CD14-positive monocyte (primary cell): ENCODE measurements around the gene TMEM120B. TPM values are rescaled to one million over a fixed set of nuclear protein-coding genes. Genes with fewer than 3 reads are reported as not detected.

Experiments
- DNase-seq, 3 donors: peaks; one replicate each; pipeline ENCODE4 v3.0.0-alpha.2; 2011 to 2022
- H2AFZ ChIP-seq: 2 replicates; pipeline ENCODE4 v1.6.0; 2012; ENCODE audit warnings: mild to moderate bottlenecking, low read depth, low read length, inconsistent platforms; ENCODE audit not compliant: insufficient read depth, poor library complexity, severe bottlenecking
- H3K27ac ChIP-seq, 2 donors: 1 replicate in 1 of 2; 2 replicates in 1 of 2; pipeline ENCODE4 v1.5.1; 2012 to 2013; ENCODE audit warnings: low read length in 2 of 2, control low read depth in 1 of 2, inconsistent platforms in 1 of 2, low read depth in 1 of 2, mild to moderate bottlenecking in 1 of 2
- H3K27me3 ChIP-seq, 2 donors: one replicate each; pipeline versions ENCODE4 v1.6.0 to v1.6.1; 2011 to 2013; ENCODE audit warnings: low read length in 2 of 2; ENCODE audit not compliant: control insufficient read depth in 2 of 2, insufficient read depth in 2 of 2
- H3K36me3 ChIP-seq, 2 donors: replicated peaks in 1 of 2; 1 replicate in 1 of 2; 2 replicates in 1 of 2; pipeline versions ENCODE4 v1.5.1 to v1.6.1; 2012 to 2013; ENCODE audit warnings: low read length in 2 of 2, control low read depth in 1 of 2, inconsistent platforms in 1 of 2, mild to moderate bottlenecking in 1 of 2; ENCODE audit not compliant: insufficient read depth in 2 of 2, control insufficient read depth in 1 of 2
- H3K4me1 ChIP-seq, 2 donors: 1 replicate in 1 of 2; 2 replicates in 1 of 2; pipeline versions ENCODE4 v1.5.1 to v1.6.1; 2012 to 2013; ENCODE audit warnings: low read length in 2 of 2, control low read depth in 1 of 2, inconsistent platforms in 1 of 2, mild to moderate bottlenecking in 1 of 2, moderate library complexity in 1 of 2; ENCODE audit not compliant: insufficient read depth in 2 of 2, control insufficient read depth in 1 of 2
- H3K4me2 ChIP-seq: replicated peaks from 2 replicates; pipeline ENCODE3; 2012; ENCODE audit warnings: low read length, moderate library complexity, mild to moderate bottlenecking; ENCODE audit not compliant: poor library complexity, severe bottlenecking; ENCODE audit errors: extremely low read depth
- H3K4me3 ChIP-seq, 3 experiments: fragments of 200-600 bp in 1 of 3; sonication (generic) in 1 of 3; replicated peaks in 1 of 3; 1 replicate in 2 of 3; 2 replicates in 1 of 3; pipeline ENCODE4 v1.5.1; 2011 to 2013; ENCODE audit warnings: low read length in 3 of 3, mild to moderate bottlenecking in 3 of 3, control low read depth in 2 of 3, low read depth in 2 of 3, inconsistent platforms in 1 of 3, moderate library complexity in 1 of 3
- H3K79me2 ChIP-seq: 2 replicates; pipeline ENCODE4 v1.6.0; 2012; ENCODE audit warnings: mild to moderate bottlenecking, control low read depth, inconsistent platforms, low read length, moderate library complexity; ENCODE audit not compliant: insufficient read depth
- H3K9ac ChIP-seq: 2 replicates; pipeline ENCODE4 v1.6.0; 2017; ENCODE audit warnings: low read length, mild to moderate bottlenecking; ENCODE audit not compliant: insufficient read depth, poor library complexity, severe bottlenecking
- H3K9me3 ChIP-seq, 2 donors: replicated peaks in 1 of 2; 1 replicate in 1 of 2; 2 replicates in 1 of 2; pipeline versions ENCODE4 v1.5.1 to v1.6.1; 2012 to 2013; ENCODE audit warnings: low read length in 2 of 2, control low read depth in 1 of 2; ENCODE audit not compliant: control insufficient read depth in 1 of 2, insufficient read depth in 1 of 2
- H4K20me1 ChIP-seq: 2 replicates; pipeline ENCODE4 v1.6.0; 2012; ENCODE audit warnings: mild to moderate bottlenecking, low read length, control low read depth, moderate library complexity; ENCODE audit not compliant: insufficient read depth
- H3K27ac Mint-ChIP-seq, 7 donors: one replicate each; pipeline ENCODE4 v1.8.0; 2020; ENCODE audit warnings: mild to moderate bottlenecking in 7 of 7, mixed read lengths in 7 of 7, moderate library complexity in 6 of 7, inconsistent platforms in 2 of 7
- H3K27me3 Mint-ChIP-seq, 3 donors: one replicate each; pipeline ENCODE4 v1.8.0; 2021 to 2022; ENCODE audit warnings: low read depth in 3 of 3, mild to moderate bottlenecking in 3 of 3, mixed read lengths in 3 of 3, moderate library complexity in 3 of 3, inconsistent platforms in 1 of 3
- H3K36me3 Mint-ChIP-seq, 2 donors: one replicate each; pipeline ENCODE4 v1.8.0; 2020; ENCODE audit warnings: mixed read lengths in 2 of 2, inconsistent platforms in 1 of 2, mild to moderate bottlenecking in 1 of 2
- H3K4me1 Mint-ChIP-seq: one replicate; pipeline ENCODE4 v1.8.0; 2020; ENCODE audit warnings: mild to moderate bottlenecking, mixed read lengths
- H3K4me3 Mint-ChIP-seq, 2 donors: one replicate each; pipeline ENCODE4 v1.8.0; 2020; ENCODE audit warnings: mild to moderate bottlenecking in 2 of 2, mixed read lengths in 2 of 2, moderate library complexity in 1 of 2
- H3K9me3 Mint-ChIP-seq, 7 donors: one replicate each; pipeline ENCODE4 v1.8.0; 2020 to 2022; ENCODE audit warnings: mixed read lengths in 7 of 7, mild to moderate bottlenecking in 6 of 7, moderate library complexity in 6 of 7, inconsistent platforms in 2 of 7
- WGBS: methylation state at CpG from one replicate; pipeline ENCODE4 v1.1.5; 2013; ENCODE audit warnings: missing lambda C conversion rate; ENCODE audit not compliant: insufficient coverage; 5-methylcytosine and 5-hydroxymethylcytosine counted together
- intact Hi-C, 2 donors: fragments of 100-400 bp; cut with micrococcal nuclease; formaldehyde crosslinking; loops; one replicate each; pipeline versions ENCODE4 v1.15.0 to v1.15.1; 2023
- polyA plus RNA-seq, 3 donors: library from polyadenylated mRNA; depleted of rRNA in 1 of 3; unstranded in 2 of 3; stranded (reverse) in 1 of 3; fragments of 300-500 nt in 2 of 3; fragments of >200 nt in 1 of 3; fragmentation: Illumina TruSeq in 2 of 3; gene quantifications; 1 replicate in 2 of 3; 2 replicates in 1 of 3; pipeline ENCODE4 v1.2.3, GENCODE V29; 2012 to 2021
- TF ChIP-seq, protein P1 (sequence below): fragments of 200-600 bp; IDR thresholded peaks from one replicate; pipeline ENCODE4 v1.8.0; 2022; ENCODE audit warnings: antibody characterized with exemption, mild to moderate bottlenecking

The TMEM120B gene
- polyA plus RNA-seq, 3 donors: 0.65 to 2.4 (median 1.1) TPM

DNA sequence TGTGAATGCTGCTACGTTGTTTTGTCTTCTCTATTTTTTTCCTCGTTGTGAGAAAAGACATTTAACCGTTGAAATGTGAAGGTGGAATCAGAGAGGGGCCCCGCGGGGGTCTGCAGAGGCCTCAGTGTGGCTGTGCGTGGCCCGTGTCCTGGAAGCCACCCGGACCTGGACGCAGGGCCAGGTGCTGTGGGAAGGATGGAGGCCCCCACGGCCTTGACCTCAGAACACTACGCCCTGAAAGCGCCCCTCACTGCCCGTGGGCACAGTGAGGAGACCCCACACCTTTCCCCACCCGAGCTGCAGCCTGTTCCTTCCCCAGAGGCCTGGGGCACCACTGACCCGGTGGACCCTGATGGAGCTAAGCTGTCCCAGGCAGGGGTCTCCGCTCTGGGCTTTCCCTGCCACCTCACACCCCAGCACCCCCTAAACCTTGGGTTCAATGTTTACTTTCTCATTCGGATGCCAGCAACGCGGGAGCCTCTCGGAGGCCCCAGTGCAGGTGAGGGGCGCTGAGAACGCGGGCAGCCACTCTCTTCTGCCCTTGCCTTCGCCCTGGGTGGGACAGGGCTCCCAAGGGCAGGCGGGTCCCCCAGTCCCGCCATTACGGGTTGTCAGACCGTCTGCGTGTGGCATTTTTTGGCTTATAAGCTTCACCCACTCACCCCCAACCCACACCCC, 118.2 kb downstream of the TMEM120B start:
- no peaks in the 10 kb centered on the region for H3K9me3 ChIP-seq

More for the DNA sequence above, 118.2 kb downstream of the TMEM120B start:
- Histone ChIP-seq H3K79me2 (peaks cover 8% of the 10 kb centered on the region), H3K4me2 (no peak overlapping the region), H3K4me3 (no peak overlapping the region), H3K27me3 (no peaks in the 10 kb centered on the region), H4K20me1 (peaks cover 70% of the 10 kb centered on the region), H3K27ac (no peak overlapping the region), H3K36me3 (peaks cover 61 to 70% of the 10 kb centered on the region in 2 donors), H3K4me1 (peaks cover 22 to 27% of the 10 kb centered on the region in 2 donors), H2AFZ (no peak overlapping the region), H3K9ac (no peak overlapping the region)
- WGBS: 97% methylated on average over 18 of the region's 29 CpGs
- no peak for DNase-seq
- Mint-ChIP-seq H3K27me3 (peaks cover 0 to 3% (median 1%) of the 10 kb centered on the region in 3 donors), H3K9me3 (no peaks in the 10 kb centered on the region), H3K27ac (no peak overlapping the region), H3K4me1 (peaks cover 30% of the 10 kb centered on the region), H3K4me3 (no peak overlapping the region), H3K36me3 (peaks cover 65 to 71% of the 10 kb centered on the region in 2 donors)
- TF ChIP-seq, protein P1, sequence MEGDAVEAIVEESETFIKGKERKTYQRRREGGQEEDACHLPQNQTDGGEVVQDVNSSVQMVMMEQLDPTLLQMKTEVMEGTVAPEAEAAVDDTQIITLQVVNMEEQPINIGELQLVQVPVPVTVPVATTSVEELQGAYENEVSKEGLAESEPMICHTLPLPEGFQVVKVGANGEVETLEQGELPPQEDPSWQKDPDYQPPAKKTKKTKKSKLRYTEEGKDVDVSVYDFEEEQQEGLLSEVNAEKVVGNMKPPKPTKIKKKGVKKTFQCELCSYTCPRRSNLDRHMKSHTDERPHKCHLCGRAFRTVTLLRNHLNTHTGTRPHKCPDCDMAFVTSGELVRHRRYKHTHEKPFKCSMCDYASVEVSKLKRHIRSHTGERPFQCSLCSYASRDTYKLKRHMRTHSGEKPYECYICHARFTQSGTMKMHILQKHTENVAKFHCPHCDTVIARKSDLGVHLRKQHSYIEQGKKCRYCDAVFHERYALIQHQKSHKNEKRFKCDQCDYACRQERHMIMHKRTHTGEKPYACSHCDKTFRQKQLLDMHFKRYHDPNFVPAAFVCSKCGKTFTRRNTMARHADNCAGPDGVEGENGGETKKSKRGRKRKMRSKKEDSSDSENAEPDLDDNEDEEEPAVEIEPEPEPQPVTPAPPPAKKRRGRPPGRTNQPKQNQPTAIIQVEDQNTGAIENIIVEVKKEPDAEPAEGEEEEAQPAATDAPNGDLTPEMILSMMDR: no peak
- intact Hi-C loops: no loop called here

Other genes starting within 250 kb of the TMEM120B start
- gene KDM2B, start 131.7 kb upstream of the TMEM120B start, polyA plus RNA-seq: 10 to 100 TPM in 1 of 3 donors, 1 to 10 TPM in 2; 9.7 to 68.1 (median 9.7) TPM
- 10 to 100 TPM; 36.4 to 77.9 (median 54.6) TPM for gene ORAI1, start 86.2 kb upstream of the TMEM120B start, polyA plus RNA-seq
- under 1 TPM in 1 of 3 donors, not detected in 2; 0.17 TPM for gene MORN3, start 43.1 kb upstream of the TMEM120B start, polyA plus RNA-seq
- gene RHOF, start 80.9 kb downstream of the TMEM120B start, polyA plus RNA-seq: 10 to 100 TPM in 2 of 3 donors, 1 to 10 TPM in 1; 7.1 to 25.9 (median 13.6) TPM
- gene SETD1B, start 91.3 kb downstream of the TMEM120B start, polyA plus RNA-seq: 1 to 10 TPM in 1 of 3 donors, under 1 TPM in 2; 0.28 to 9.0 (median 0.60) TPM
- gene HPD, start 146.1 kb downstream of the TMEM120B start, polyA plus RNA-seq: under 1 TPM in 2 of 3 donors, not detected in 1; 0.19 to 0.75 TPM
- 100 to 1,000 TPM in 1 of 3 donors, 10 to 100 TPM in 2; 89.6 to 135 (median 93.3) TPM for gene PSMD9, start 176.0 kb downstream of the TMEM120B start, polyA plus RNA-seq
- under 1 TPM in 2 of 3 donors, not detected in 1; 0.08 to 0.17 TPM for gene CFAP251, start 205.8 kb downstream of the TMEM120B start, polyA plus RNA-seq